Stimulated activated CD8-positive, alpha-beta memory T cell treated with anti-CD3 and anti-CD28 coated beads, Interleukin-2, amount 100 ng/mL, for 48 hours (primary cell): ENCODE results near the gene CFAP97D1.

ENCODE experiments used
- DNase-seq, 2 donors: peaks; one replicate each; pipeline ENCODE4 v3.0.0-alpha.2; 2020; ENCODE audit warnings: low read depth in 2 of 2

Gene CFAP97D1

GRCh38 chr17:43827596-43827995 lies 47.4 kb downstream of the CFAP97D1 start:
- DNase-seq = no peak

GRCh38 chr17:43829738-43830137 lies 49.5 kb downstream of the CFAP97D1 start:
- no peak for DNase-seq

GRCh38 chr17:43830510-43831140 lies 50.4 kb downstream of the CFAP97D1 start:
- peak in 1 of 2 donors; percentile 11 for DNase-seq

- DNase-seq = no peak
These were observed 51.4 kb downstream of the CFAP97D1 start for GRCh38 chr17:43831633-43832032.

DNA sequence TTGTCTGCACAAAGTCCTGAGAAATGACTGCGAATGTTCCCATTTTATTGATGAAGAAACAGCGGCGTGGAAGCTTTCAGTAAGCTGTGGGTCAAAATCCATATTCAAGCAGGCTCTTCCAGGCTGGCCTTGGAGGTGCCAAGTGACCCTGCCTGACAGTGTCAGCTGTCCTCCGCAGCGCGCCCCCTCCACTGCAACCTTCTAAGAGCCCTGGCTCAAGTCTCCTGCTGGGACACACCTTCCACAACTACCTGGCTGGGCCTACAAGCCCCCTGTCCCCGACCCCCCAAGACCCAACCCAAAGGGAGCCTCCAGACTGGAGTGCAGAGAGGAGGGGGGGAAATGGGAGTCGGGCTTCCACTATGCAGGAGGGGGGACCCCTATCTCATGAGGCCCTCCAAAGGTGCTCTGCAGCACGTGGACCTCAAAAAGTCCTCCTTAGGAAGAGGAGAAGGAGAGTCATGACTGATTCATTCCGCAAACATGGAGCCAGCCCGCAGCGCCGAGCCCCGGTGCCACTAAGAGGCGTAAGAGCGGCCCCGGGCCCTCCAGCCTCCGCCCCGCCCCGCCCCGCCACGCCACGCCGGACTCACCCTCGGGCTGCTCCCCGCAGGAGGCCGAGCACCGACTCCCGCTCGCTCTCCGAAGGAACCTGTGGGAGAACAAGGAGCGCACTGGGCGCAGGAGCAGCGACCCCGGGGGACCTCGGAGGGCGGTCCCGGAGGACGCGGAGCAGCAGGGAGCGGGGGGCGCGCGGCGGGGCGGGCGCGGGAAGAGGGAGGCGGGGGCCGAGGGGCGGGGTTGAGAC lies 52.1 kb downstream of the CFAP97D1 start:
- DNase-seq = no peak

GRCh38 chr17:43832976-43833829 lies 53.0 kb downstream of the CFAP97D1 start, which contains the start of gene MPP3:
TSS of gene MPP3 (minus strand) at chr17:43833146. CDS start at chr17:43831906, 1,240 bp downstream.
- peak; percentile 8 to 21 for DNase-seq

DNA sequence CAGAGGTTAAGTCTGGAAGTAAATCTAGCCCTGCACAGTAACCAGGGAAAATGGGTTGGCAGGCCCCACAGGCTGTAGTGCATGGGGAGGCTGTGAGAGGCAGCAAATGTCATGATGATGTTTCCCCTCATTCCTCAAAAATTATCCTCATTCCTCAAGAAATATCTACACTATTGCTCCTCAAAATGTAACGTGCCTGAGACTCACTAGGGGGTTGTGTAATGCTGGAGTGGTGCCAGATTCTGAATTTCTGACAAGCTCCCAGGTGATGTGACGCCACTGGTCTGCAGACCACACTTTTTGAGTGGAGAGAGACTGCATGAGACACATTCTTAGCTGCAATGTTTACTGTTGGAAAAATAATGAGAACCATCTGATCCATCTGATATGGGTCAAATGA lies 53.9 kb downstream of the CFAP97D1 start:
- DNase-seq = no peak
